Astrocyte (in vitro differentiated cells and primary cell): Measurements from ENCODE around the gene GUCA1A. TPM values are rescaled to one million over a fixed set of nuclear protein-coding genes. Genes with fewer than 3 reads are reported as not detected.

Experiments
- DNase-seq: peaks from one replicate; pipeline ENCODE4 v3.0.0-alpha.2; 2010; ENCODE audit warnings: low read depth
- FAIRE-seq: peaks from 2 replicates; lab custom pipeline; 2011; peaks lifted over from hg19 to GRCh38; lab: Jason Lieb, UNC
- H2AFZ ChIP-seq: 2 replicates; pipeline ENCODE4 v1.6.0; 2012; ENCODE audit warnings: low read depth, low read length, inconsistent platforms
- H3K27ac ChIP-seq: 2 replicates; pipeline ENCODE4 v1.5.1; 2011; ENCODE audit warnings: low read depth, low read length, inconsistent platforms
- H3K27me3 ChIP-seq: 2 replicates; pipeline ENCODE4 v1.6.0; 2011; ENCODE audit warnings: low read length, inconsistent platforms; ENCODE audit not compliant: insufficient read depth
- H3K36me3 ChIP-seq: 2 replicates; pipeline ENCODE4 v1.5.1; 2011; ENCODE audit warnings: low read length, inconsistent platforms; ENCODE audit not compliant: insufficient read depth
- H3K4me1 ChIP-seq: 2 replicates; pipeline ENCODE4 v1.5.1; 2011; ENCODE audit warnings: low read length, inconsistent platforms; ENCODE audit not compliant: insufficient read depth
- H3K4me2 ChIP-seq: 2 replicates; pipeline ENCODE4 v1.6.0; 2012; ENCODE audit warnings: low read length, inconsistent platforms
- H3K4me3 ChIP-seq: 2 replicates; pipeline ENCODE4 v1.5.1; 2011; ENCODE audit warnings: low read depth, mild to moderate bottlenecking, low read length, inconsistent platforms; ENCODE audit not compliant: insufficient read depth
- H3K79me2 ChIP-seq: 2 replicates; pipeline ENCODE4 v1.6.0; 2012; ENCODE audit warnings: mild to moderate bottlenecking, low read length, inconsistent platforms; ENCODE audit not compliant: insufficient read depth
- H3K9ac ChIP-seq: 2 replicates; pipeline ENCODE4 v1.6.0; 2012; ENCODE audit warnings: mild to moderate bottlenecking, low read length, inconsistent platforms
- H3K9me3 ChIP-seq: 2 replicates; pipeline ENCODE4 v1.5.1; 2012; ENCODE audit warnings: low read depth, mild to moderate bottlenecking, low read length, inconsistent platforms; ENCODE audit not compliant: insufficient read depth
- H4K20me1 ChIP-seq: 2 replicates; pipeline ENCODE4 v1.6.0; 2012; ENCODE audit warnings: low read length, inconsistent platforms; ENCODE audit not compliant: insufficient read depth
- H3K27ac Mint-ChIP-seq: one replicate; pipeline ENCODE4 v1.8.0; 2021; ENCODE audit warnings: mild to moderate bottlenecking, mixed read lengths; ENCODE audit not compliant: unreplicated experiment
- H3K27me3 Mint-ChIP-seq: one replicate; pipeline ENCODE4 v1.8.0; 2021; ENCODE audit warnings: low read depth, mixed read lengths; ENCODE audit not compliant: unreplicated experiment
- H3K36me3 Mint-ChIP-seq: one replicate; pipeline ENCODE4 v1.8.0; 2021; ENCODE audit warnings: low read depth, mixed read lengths; ENCODE audit not compliant: unreplicated experiment
- H3K4me1 Mint-ChIP-seq: one replicate; pipeline ENCODE4 v1.8.0; 2021; ENCODE audit warnings: low read depth, mixed read lengths; ENCODE audit not compliant: unreplicated experiment
- H3K4me3 Mint-ChIP-seq: one replicate; pipeline ENCODE4 v1.8.0; 2021; ENCODE audit warnings: mild to moderate bottlenecking, moderate library complexity, mixed read lengths; ENCODE audit not compliant: unreplicated experiment
- H3K9me3 Mint-ChIP-seq: one replicate; pipeline ENCODE4 v1.8.0; 2021; ENCODE audit warnings: mild to moderate bottlenecking, mixed read lengths; ENCODE audit not compliant: unreplicated experiment
- CTCF ChIP-seq: IDR thresholded peaks from 2 replicates; pipeline ENCODE4 v1.5.1; 2011; ENCODE audit warnings: low read depth, mild to moderate bottlenecking, inconsistent platforms, low read length, moderate library complexity; ENCODE audit not compliant: insufficient read depth
- EZH2 ChIP-seq: IDR thresholded peaks from 2 replicates; pipeline ENCODE4 v1.6.1; 2012; ENCODE audit warnings: mild to moderate bottlenecking, low read length, inconsistent platforms; ENCODE audit not compliant: insufficient read depth
- total RNA-seq: library from RNA; stranded (reverse); gene quantifications from 2 replicates; pipeline ENCODE4 v1.2.1, GENCODE V29; 2021

GUCA1A gene
- total RNA-seq, 1 donor from 2014 or later = 0.45 TPM

DNA sequence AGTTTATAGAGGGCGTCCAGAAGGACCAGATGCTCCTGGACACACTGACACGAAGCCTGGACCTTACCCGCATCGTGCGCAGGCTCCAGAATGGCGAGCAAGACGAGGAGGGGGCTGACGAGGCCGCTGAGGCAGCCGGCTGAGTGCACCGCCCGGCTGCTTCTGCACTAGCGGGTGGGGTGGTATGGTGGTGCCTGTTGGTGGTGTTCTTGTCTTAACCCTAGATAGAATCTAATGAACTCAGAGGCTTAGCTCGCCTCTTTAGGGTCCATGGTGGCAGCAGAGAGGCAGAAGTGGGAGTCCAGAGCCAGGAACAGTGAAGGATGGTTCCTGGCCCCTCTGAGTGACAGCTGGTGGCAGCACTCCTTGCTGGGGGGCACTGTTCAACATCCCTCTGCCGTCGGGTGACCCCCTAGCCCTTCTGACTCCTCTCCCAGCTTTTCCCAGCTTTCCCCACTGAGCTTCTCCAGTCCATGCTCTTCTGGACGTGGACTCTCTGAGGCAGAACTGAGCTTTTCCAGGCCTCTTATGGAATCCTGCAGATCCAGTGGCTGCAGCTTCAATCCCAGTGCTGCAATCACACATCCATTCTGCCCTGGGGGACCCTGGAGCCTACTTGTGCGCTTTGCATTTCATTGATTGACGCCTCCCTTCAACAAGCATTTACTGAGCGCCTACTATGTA is 6.2 kb downstream of the GUCA1A start:
- Histone ChIP-seq H3K4me2 (no peak overlapping the region), H3K79me2 (no peaks in the 10 kb centered on the region), H3K4me3 (no peak overlapping the region), H4K20me1 (no peaks in the 10 kb centered on the region), H3K4me1 (peaks cover 5% of the 10 kb centered on the region), H3K9ac (no peak overlapping the region), H2AFZ (no peak overlapping the region), H3K9me3 (no peaks in the 10 kb centered on the region), H3K27ac (no peak overlapping the region), H3K36me3 (no peaks in the 10 kb centered on the region), H3K27me3 (peaks cover under 1% of the 10 kb centered on the region)
- Mint-ChIP-seq H3K4me1 (peaks cover 2% of the 10 kb centered on the region), H3K36me3 (peaks cover 5% of the 10 kb centered on the region), H3K4me3 (no peak overlapping the region), H3K27ac (no peak overlapping the region), H3K27me3 (peaks cover 14% of the 10 kb centered on the region), H3K9me3 (no peaks in the 10 kb centered on the region)
- FAIRE-seq = no peak
- TF ChIP-seq EZH2 = no peak
- no peak for DNase-seq

GRCh38 chr6:42179945-42180313 is 6.8 kb downstream of the GUCA1A start:
- no peak overlapping the region for H3K4me3 Mint-ChIP-seq
- H3K27ac Mint-ChIP-seq = no peak overlapping the region
- H3K4me2 ChIP-seq = no peak overlapping the region
- H3K27me3 Mint-ChIP-seq = peaks cover 9% of the 10 kb centered on the region
- peaks cover 5% of the 10 kb centered on the region for H3K4me1 ChIP-seq
- no peaks in the 10 kb centered on the region for H3K9me3 ChIP-seq
- H3K9me3 Mint-ChIP-seq = no peaks in the 10 kb centered on the region
- no peak for FAIRE-seq
- no peak overlapping the region for H3K9ac ChIP-seq
- no peaks in the 10 kb centered on the region for H3K36me3 ChIP-seq
- no peaks in the 10 kb centered on the region for H3K79me2 ChIP-seq
- H3K36me3 Mint-ChIP-seq = peaks cover 5% of the 10 kb centered on the region
- H4K20me1 ChIP-seq = no peaks in the 10 kb centered on the region
- no peaks in the 10 kb centered on the region for H3K27me3 ChIP-seq
- TF ChIP-seq CTCF (no peak), EZH2 (no peak)
- H3K4me1 Mint-ChIP-seq = peaks cover 2% of the 10 kb centered on the region
- H3K27ac ChIP-seq = no peak overlapping the region
- no peak overlapping the region for H3K4me3 ChIP-seq
- H2AFZ ChIP-seq = no peak overlapping the region
- DNase-seq = no peak

GRCh38 chr6:42182101-42182500 is 8.9 kb downstream of the GUCA1A start:
- Histone ChIP-seq H3K9me3 (no peaks in the 10 kb centered on the region), H3K27me3 (no peaks in the 10 kb centered on the region), H3K9ac (no peak overlapping the region), H3K4me3 (no peak overlapping the region), H3K4me2 (no peak overlapping the region), H3K4me1 (peaks cover 5% of the 10 kb centered on the region), H3K79me2 (no peaks in the 10 kb centered on the region), H3K27ac (no peak overlapping the region), H4K20me1 (no peaks in the 10 kb centered on the region), H3K36me3 (no peaks in the 10 kb centered on the region), H2AFZ (no peak overlapping the region)
- no peak for TF ChIP-seq CTCF
- TF ChIP-seq EZH2 = no peak
- FAIRE-seq (no peak), DNase-seq (no peak)
- Mint-ChIP-seq H3K4me1 (peaks cover 2% of the 10 kb centered on the region), H3K36me3 (peaks cover 14% of the 10 kb centered on the region), H3K9me3 (no peaks in the 10 kb centered on the region), H3K4me3 (no peak overlapping the region), H3K27ac (no peak overlapping the region), H3K27me3 (peaks cover 14% of the 10 kb centered on the region)
